GM18511 (cell line): Measurements from ENCODE around the gene PAPOLB.
A peak's percentile ranks its signal among the peaks of the same experiment; 100 is the strongest.

ENCODE experiments used
- ATAC-seq: cut with Tn5 transposase; IDR thresholded peaks from one replicate; pipeline ENCODE4 v1.9.1; 2021; ENCODE audit warnings: mild to moderate bottlenecking, moderate library complexity; ENCODE audit not compliant: unreplicated experiment

PAPOLB gene

GRCh38 chr7:4842319-4843064 lies 19.3 kb downstream of the PAPOLB start:
- ATAC-seq, result no peak

- ATAC-seq, result no peak
Observed at GRCh38 chr7:4841836-4842235, 20.0 kb downstream of the PAPOLB start.

GRCh38 chr7:4841007-4841784 lies 20.6 kb downstream of the PAPOLB start:
- no peak for ATAC-seq

GRCh38 chr7:4840079-4840501 lies 21.7 kb downstream of the PAPOLB start:
- no peak for ATAC-seq

GRCh38 chr7:4838626-4839334 lies 23.1 kb downstream of the PAPOLB start:
- no peak for ATAC-seq

- no peak for ATAC-seq
Observed at GRCh38 chr7:4837803-4838625, 23.8 kb downstream of the PAPOLB start.

GRCh38 chr7:4837041-4837802 lies 24.6 kb downstream of the PAPOLB start:
- no peak for ATAC-seq

- no peak for ATAC-seq
Observed at GRCh38 chr7:4836206-4836661, 25.6 kb downstream of the PAPOLB start.

- ATAC-seq, result no peak
Observed at GRCh38 chr7:4835398-4836205, 26.2 kb downstream of the PAPOLB start.

GRCh38 chr7:4834601-4835397 lies 27.0 kb downstream of the PAPOLB start:
- no peak for ATAC-seq

GRCh38 chr7:4833691-4834600 lies 27.9 kb downstream of the PAPOLB start:
- ATAC-seq, result no peak

- ATAC-seq, result no peak
Observed at GRCh38 chr7:4833176-4833575, 28.7 kb downstream of the PAPOLB start.

GRCh38 chr7:4832711-4833110 lies 29.1 kb downstream of the PAPOLB start:
- no peak for ATAC-seq

- ATAC-seq, result no peak
Observed at GRCh38 chr7:4831723-4832495, 29.9 kb downstream of the PAPOLB start.

GRCh38 chr7:4830176-4830575 lies 31.7 kb downstream of the PAPOLB start:
- ATAC-seq, result peak; percentile 75

- ATAC-seq, result no peak
Observed at GRCh38 chr7:4828720-4829383, 33.0 kb downstream of the PAPOLB start.
